HepG2 (cell line): ENCODE results near the gene CRLF1. TPM values are rescaled to one million over a fixed set of nuclear protein-coding genes. Genes with fewer than 3 reads are reported as not detected.
A peak's percentile ranks its signal among the peaks of the same experiment; 100 is the strongest.

Experiments used
- AHR ChIP-seq: IDR thresholded peaks from 2 replicates; pipeline ENCODE4 v1.6.1; 2018; ENCODE audit warnings: missing genetic modification reagents, missing compliant biosample characterization
- ARNT2 ChIP-seq: sonication (generic); formaldehyde crosslinking; IDR thresholded peaks from 2 replicates; pipeline ENCODE4 v1.8.0; 2022; ENCODE audit warnings: mild to moderate bottlenecking, low read depth, missing genetic modification reagents, moderate library complexity
- DMAP1 ChIP-seq: IDR thresholded peaks from 2 replicates; pipeline ENCODE4 v1.6.1; 2016
- GABPB1 ChIP-seq: IDR thresholded peaks from 2 replicates; pipeline ENCODE4 v1.6.1; 2016; ENCODE audit warnings: mild to moderate bottlenecking, missing genetic modification reagents, moderate library complexity, missing compliant biosample characterization
- HMGXB4 ChIP-seq, 2 experiments: sonication (generic) in 1 of 2; formaldehyde crosslinking in 1 of 2; IDR thresholded peaks; 2 replicates each; pipeline versions ENCODE4 v1.4.0 to v1.6.1; 2018 to 2020; ENCODE audit warnings: missing genetic modification reagents in 2 of 2, borderline replicate concordance in 1 of 2, low read depth in 1 of 2, mild to moderate bottlenecking in 1 of 2, missing biosample characterization in 1 of 2
- HOXA3 ChIP-seq: sonication (generic); formaldehyde crosslinking; IDR thresholded peaks from 2 replicates; pipeline ENCODE4 v1.5.0; 2020; ENCODE audit warnings: missing genetic modification reagents
- HOXA9 ChIP-seq: sonication (generic); formaldehyde crosslinking; IDR thresholded peaks from 2 replicates; pipeline ENCODE4 v1.8.1; 2022; ENCODE audit warnings: missing genetic modification reagents, mild to moderate bottlenecking, moderate library complexity, borderline replicate concordance
- JUNB ChIP-seq: sonication (generic); formaldehyde crosslinking; IDR thresholded peaks from 2 replicates; pipeline ENCODE4 v1.8.0; 2022; ENCODE audit warnings: missing genetic modification reagents, mild to moderate bottlenecking, borderline replicate concordance
- KDM5A ChIP-seq: fragments of 200-600 bp; sonication (generic); IDR thresholded peaks from 2 replicates; pipeline ENCODE4 v1.7.0; 2018; ENCODE audit warnings: antibody characterized with exemption, mild to moderate bottlenecking, low read length, borderline replicate concordance
- MAZ ChIP-seq, 2 experiments: sonication (generic) in 1 of 2; formaldehyde crosslinking in 1 of 2; IDR thresholded peaks; 2 replicates each; pipeline versions ENCODE4 v1.5.0 to v1.6.1; 2012 to 2020; ENCODE audit warnings: low read depth in 2 of 2, mild to moderate bottlenecking in 2 of 2, borderline replicate concordance in 1 of 2, improper control_type of control experiment in 1 of 2, low read length in 1 of 2, missing genetic modification reagents in 1 of 2, moderate library complexity in 1 of 2
- NR2F1 ChIP-seq, 2 experiments: fragments of 450-650 bp in 1 of 2; formaldehyde crosslinking in 1 of 2; IDR thresholded peaks; 2 replicates each; pipeline versions ENCODE4 v1.5.0 to v1.6.1; 2016 to 2020; ENCODE audit warnings: mild to moderate bottlenecking in 1 of 2, missing compliant biosample characterization in 1 of 2, missing genetic modification reagents in 1 of 2, moderate library complexity in 1 of 2
- PHF8 ChIP-seq: sonication (generic); formaldehyde crosslinking; IDR thresholded peaks from 2 replicates; pipeline ENCODE4 v1.5.0; 2020; ENCODE audit warnings: missing genetic modification reagents
- POLR2G ChIP-seq: fragments of 200-400 bp; formaldehyde crosslinking; IDR thresholded peaks from 2 replicates; pipeline ENCODE4 v1.6.1; 2018; ENCODE audit warnings: mild to moderate bottlenecking, low read depth, low read length, moderate library complexity
- PRPF4 ChIP-seq: fragments of 200-400 bp; formaldehyde crosslinking; IDR thresholded peaks from 2 replicates; pipeline ENCODE4 v1.6.1; 2016; ENCODE audit warnings: low read length, low read depth; ENCODE audit not compliant: poor library complexity, severe bottlenecking
- RBFOX2 ChIP-seq: fragments of 200-400 bp; formaldehyde crosslinking; IDR thresholded peaks from 2 replicates; pipeline ENCODE4 v1.6.1; 2017; ENCODE audit warnings: low read depth, mild to moderate bottlenecking, low read length
- SNAPC5 ChIP-seq: sonication (generic); formaldehyde crosslinking; IDR thresholded peaks from 2 replicates; pipeline ENCODE4 v1.8.1; 2023; ENCODE audit warnings: mild to moderate bottlenecking, missing genetic modification reagents, borderline replicate concordance
- SP1 ChIP-seq, 2 experiments: fragments of 450-650 bp in 1 of 2; sonication (generic) in 1 of 2; formaldehyde crosslinking in 1 of 2; IDR thresholded peaks; 2 replicates each; pipeline versions ENCODE4 v1.4.0 to v1.6.1; 2016 to 2020; ENCODE audit warnings: missing genetic modification reagents in 1 of 2
- SRSF1 ChIP-seq: fragments of 200-400 bp; formaldehyde crosslinking; optimal IDR thresholded peaks from 2 replicates; pipeline ENCODE3; 2017; ENCODE audit warnings: mild to moderate bottlenecking, low read depth, low read length, moderate library complexity
- ZNF10 ChIP-seq: sonication (generic); formaldehyde crosslinking; IDR thresholded peaks from 2 replicates; pipeline ENCODE4 v1.4.0; 2020; ENCODE audit warnings: mild to moderate bottlenecking, low read depth, missing genetic modification reagents, borderline replicate concordance
- ZNF501 ChIP-seq: sonication (generic); formaldehyde crosslinking; IDR thresholded peaks from 2 replicates; pipeline ENCODE4 v1.5.1; 2020; ENCODE audit warnings: mild to moderate bottlenecking, moderate library complexity, missing genetic modification reagents
- ZNF564 ChIP-seq: sonication (generic); formaldehyde crosslinking; IDR thresholded peaks from 2 replicates; pipeline ENCODE4 v1.8.1; 2023; ENCODE audit warnings: mild to moderate bottlenecking, missing genetic modification reagents
- ZNF749 ChIP-seq: sonication (generic); formaldehyde crosslinking; IDR thresholded peaks from 2 replicates; pipeline ENCODE4 v1.8.0; 2022; ENCODE audit warnings: mild to moderate bottlenecking, missing genetic modification reagents, moderate library complexity, borderline replicate concordance
- polyA plus RNA-seq, 8 experiments: library from polyadenylated mRNA; depleted of rRNA in 3 of 8; stranded (reverse) in 7 of 8; unstranded in 1 of 8; fragments of >200 nt; fragmentation: Illumina TruSeq in 4 of 8; extraction: Trizol in 4 of 8; gene quantifications; 2 replicates each; pipeline versions ENCODE4 v1.2.1 to v1.2.3, GENCODE V29; 2011 to 2016; ENCODE audit warnings: low read depth in 4 of 8, missing spikeins in 1 of 8, mixed read lengths in 1 of 8; ENCODE audit not compliant: insufficient read depth in 1 of 8
- total RNA-seq, 5 experiments: library from RNA; depleted of rRNA; stranded (reverse); fragments of >200 nt; fragmentation: Illumina TruSeq; extraction: Trizol; gene quantifications; 2 replicates each; pipeline ENCODE4 v1.2.3, GENCODE V29; 2016; ENCODE audit warnings: low read depth in 1 of 5
- TF ChIP-seq, protein P1 (sequence below): sonication (generic); formaldehyde crosslinking; IDR thresholded peaks from 2 replicates; pipeline ENCODE4 v1.4.0; 2020; ENCODE audit warnings: missing genetic modification reagents

Gene CRLF1
- total and polyA plus RNA-seq, 2 of the 13 experiments (the other 11 are each of a cell fraction or from before 2014, with no cell fraction given), result 217 to 296 TPM

DNA sequence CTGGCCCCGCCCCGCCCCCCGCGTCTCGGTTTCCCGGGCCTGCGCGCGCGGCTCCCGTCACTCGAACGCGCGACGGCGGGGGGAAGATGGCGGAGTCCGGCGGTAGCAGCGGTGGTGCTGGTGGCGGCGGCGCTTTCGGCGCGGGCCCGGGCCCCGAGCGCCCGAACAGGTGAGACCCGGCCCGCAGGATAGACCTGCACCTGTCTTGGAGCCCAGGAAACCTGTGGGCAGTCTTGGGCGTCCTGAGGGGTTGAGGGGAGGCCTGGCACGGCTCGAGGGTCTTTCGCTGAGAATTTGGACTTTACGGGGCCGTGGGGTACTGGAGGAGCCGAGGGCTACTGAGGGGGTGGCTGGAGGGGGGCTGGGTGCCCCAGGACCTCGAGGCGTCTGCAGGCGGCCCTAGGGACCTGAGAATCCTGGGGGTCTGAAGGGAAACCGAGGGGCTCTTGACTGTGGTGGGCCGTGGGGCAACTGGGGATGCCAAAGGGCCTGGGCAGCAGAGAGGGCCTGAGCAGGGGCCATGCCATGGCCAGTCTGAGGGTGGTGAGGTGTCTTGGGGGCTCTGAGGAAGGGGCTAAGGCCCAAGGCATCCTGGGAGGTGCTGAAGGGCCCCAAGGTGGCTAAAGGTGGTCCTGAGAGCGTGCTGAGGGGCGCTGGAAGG, 30.5 kb upstream of the CRLF1 start, which contains the start of gene KLHL26 (continued):
- TF ChIP-seq, protein P1, sequence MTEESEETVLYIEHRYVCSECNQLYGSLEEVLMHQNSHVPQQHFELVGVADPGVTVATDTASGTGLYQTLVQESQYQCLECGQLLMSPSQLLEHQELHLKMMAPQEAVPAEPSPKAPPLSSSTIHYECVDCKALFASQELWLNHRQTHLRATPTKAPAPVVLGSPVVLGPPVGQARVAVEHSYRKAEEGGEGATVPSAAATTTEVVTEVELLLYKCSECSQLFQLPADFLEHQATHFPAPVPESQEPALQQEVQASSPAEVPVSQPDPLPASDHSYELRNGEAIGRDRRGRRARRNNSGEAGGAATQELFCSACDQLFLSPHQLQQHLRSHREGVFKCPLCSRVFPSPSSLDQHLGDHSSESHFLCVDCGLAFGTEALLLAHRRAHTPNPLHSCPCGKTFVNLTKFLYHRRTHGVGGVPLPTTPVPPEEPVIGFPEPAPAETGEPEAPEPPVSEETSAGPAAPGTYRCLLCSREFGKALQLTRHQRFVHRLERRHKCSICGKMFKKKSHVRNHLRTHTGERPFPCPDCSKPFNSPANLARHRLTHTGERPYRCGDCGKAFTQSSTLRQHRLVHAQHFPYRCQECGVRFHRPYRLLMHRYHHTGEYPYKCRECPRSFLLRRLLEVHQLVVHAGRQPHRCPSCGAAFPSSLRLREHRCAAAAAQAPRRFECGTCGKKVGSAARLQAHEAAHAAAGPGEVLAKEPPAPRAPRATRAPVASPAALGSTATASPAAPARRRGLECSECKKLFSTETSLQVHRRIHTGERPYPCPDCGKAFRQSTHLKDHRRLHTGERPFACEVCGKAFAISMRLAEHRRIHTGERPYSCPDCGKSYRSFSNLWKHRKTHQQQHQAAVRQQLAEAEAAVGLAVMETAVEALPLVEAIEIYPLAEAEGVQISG, result peak; percentile 47; the same call in 1 of the 2 replicates
- no peak for TF ChIP-seq ZNF564 (CRISPR knock-in tag)
- no peak for TF ChIP-seq ARNT2 (CRISPR knock-in tag)
- 0 out of 2 replicates have a peak, but pooled peaks have one; percentile 38 for TF ChIP-seq ZNF749 (CRISPR knock-in tag)
- peak; percentile 74 for TF ChIP-seq RBFOX2
- no peak for TF ChIP-seq JUNB (CRISPR knock-in tag)
- no peak for TF ChIP-seq MAZ (IDR thresholded peaks at IDR 0.05; ENCODE audit: borderline replicate concordance, low read depth, low read length)
- peak; percentile 34; the same call in 1 of the 2 replicates for TF ChIP-seq MAZ (CRISPR knock-in tag; IDR thresholded peaks at IDR 0.05; ENCODE audit: low read depth)
- TF ChIP-seq POLR2G, result peak; percentile 64
- TF ChIP-seq ZNF10 (CRISPR knock-in tag), result no peak
- no peak for TF ChIP-seq AHR (CRISPR knock-in tag)
- peak; percentile 59; the same call in 1 of the 2 replicates for TF ChIP-seq HOXA3 (CRISPR knock-in tag)
- no peak for TF ChIP-seq DMAP1 (CRISPR knock-in tag)
- 0 out of 4 replicates have a peak, but pooled peaks of 1 of the 2 experiments have one; percentile 34 for TF ChIP-seq HMGXB4 (CRISPR knock-in tag; IDR thresholded peaks at IDR 0.05; ENCODE audit: borderline replicate concordance in 1 of 2, low read depth in 1 of 2)
- TF ChIP-seq SP1 (IDR thresholded peaks at IDR 0.05), result no peak
- TF ChIP-seq SP1 (CRISPR knock-in tag; IDR thresholded peaks at IDR 0.05), result peak; percentile 5; the same call in 1 of the 2 replicates
- TF ChIP-seq KDM5A, result 0 out of 2 replicates have a peak, but pooled peaks have one; percentile 57
- no peak for TF ChIP-seq SNAPC5 (CRISPR knock-in tag)
- peak; percentile 49; the same call in 1 of the 2 replicates for TF ChIP-seq GABPB1
- TF ChIP-seq ZNF501 (CRISPR knock-in tag), result 0 out of 2 replicates have a peak, but pooled peaks have one; percentile 37
- no peak for TF ChIP-seq SRSF1
- 0 out of 2 replicates have a peak, but pooled peaks have one; percentile 49 for TF ChIP-seq HOXA9 (CRISPR knock-in tag)
- no peak for TF ChIP-seq NR2F1 (CRISPR knock-in tag; IDR thresholded peaks at IDR 0.05)
- TF ChIP-seq PRPF4, result no peak
- peak; percentile 68; the same call in 1 of the 2 replicates for TF ChIP-seq PHF8 (CRISPR knock-in tag)
